ENCODE measurements around the gene FREM1.

- TF ChIP-seq CTCF (IDR thresholded peaks at IDR 0.05 in 4 of 5, conservative IDR thresholded peaks at IDR 0.05 in 1 of 5) = peak in 1 of 5 experiments; percentile 13
- TF ChIP-seq POLR2A (IDR thresholded peaks at IDR 0.05) = no peak
These were observed 141.0 kb downstream of the FREM1 start for GRCh38 chr9:14769230-14769571.
